Skin epidermis (tissue), 12 donors: ENCODE results near the gene BCAS3.
A peak's percentile ranks its signal among the peaks of the same experiment; 100 is the strongest.

Source experiments
- H3K27ac ChIP-seq, 21 experiments: fragments of 200-600 bp; sonication (generic) in 11 of 21; one replicate each; pipeline ENCODE4 v1.5.0; 2020; ENCODE audit warnings: mild to moderate bottlenecking in 3 of 21, inconsistent platforms in 2 of 21, moderate library complexity in 2 of 21
- H3K4me3 ChIP-seq, 7 experiments: fragments of 200-600 bp; sonication (generic) in 2 of 7; one replicate each; pipeline ENCODE4 v1.5.0; 2020; ENCODE audit warnings: inconsistent platforms in 2 of 7, mild to moderate bottlenecking in 2 of 7, moderate library complexity in 1 of 7

The BCAS3 gene

GRCh38 chr17:61073799-61074513 lies 396.3 kb downstream of the BCAS3 start:
- no peak overlapping the region for H3K4me3 ChIP-seq

GRCh38 chr17:61075988-61076387 lies 398.3 kb downstream of the BCAS3 start:
- H3K4me3 ChIP-seq: no peak overlapping the region
- no peak overlapping the region for H3K27ac ChIP-seq

More at GRCh38 chr17:61073799-61074513, 396.3 kb downstream of the BCAS3 start:
- H3K27ac ChIP-seq: no peak overlapping the region

GRCh38 chr17:61076621-61077031 lies 399.0 kb downstream of the BCAS3 start:
- no peak overlapping the region for H3K4me3 ChIP-seq
- H3K27ac ChIP-seq: no peak overlapping the region

GRCh38 chr17:61081959-61082358 lies 404.3 kb downstream of the BCAS3 start:
- H3K4me3 ChIP-seq: no peak overlapping the region
- no peak overlapping the region for H3K27ac ChIP-seq

- Histone ChIP-seq H3K4me3 (no peak overlapping the region), H3K27ac (no peak overlapping the region)
Measured at GRCh38 chr17:61084260-61084659, 406.6 kb downstream of the BCAS3 start.

- Histone ChIP-seq H3K4me3 (no peak overlapping the region), H3K27ac (no peak overlapping the region)
Measured at GRCh38 chr17:61087024-61087423, 409.4 kb downstream of the BCAS3 start.

GRCh38 chr17:61088556-61088955 lies 410.9 kb downstream of the BCAS3 start:
- Histone ChIP-seq H3K27ac (no peak overlapping the region), H3K4me3 (no peak overlapping the region)

GRCh38 chr17:61091096-61091495 lies 413.4 kb downstream of the BCAS3 start:
- no peak overlapping the region for H3K4me3 ChIP-seq
- H3K27ac ChIP-seq: no peak overlapping the region

GRCh38 chr17:61097781-61098180 lies 420.1 kb downstream of the BCAS3 start:
- Histone ChIP-seq H3K27ac (no peak overlapping the region), H3K4me3 (no peak overlapping the region)

GRCh38 chr17:61106354-61106753 lies 428.7 kb downstream of the BCAS3 start:
- H3K4me3 ChIP-seq: no peak overlapping the region
- H3K27ac ChIP-seq: no peak overlapping the region

- Histone ChIP-seq H3K4me3 (no peak overlapping the region), H3K27ac (no peak overlapping the region)
Measured at GRCh38 chr17:61116577-61116976, 438.9 kb downstream of the BCAS3 start.

- no peak overlapping the region for H3K4me3 ChIP-seq
- no peak overlapping the region for H3K27ac ChIP-seq
Measured at GRCh38 chr17:61117983-61118382, 440.3 kb downstream of the BCAS3 start.

- H3K27ac ChIP-seq: no peak overlapping the region
- H3K4me3 ChIP-seq: no peak overlapping the region
Measured at GRCh38 chr17:61118871-61119270, 441.2 kb downstream of the BCAS3 start.

GRCh38 chr17:61122326-61122913 lies 444.8 kb downstream of the BCAS3 start:
- H3K27ac ChIP-seq: no peak overlapping the region
- no peak overlapping the region for H3K4me3 ChIP-seq

- H3K4me3 ChIP-seq: no peak overlapping the region
- no peak overlapping the region for H3K27ac ChIP-seq
Measured at GRCh38 chr17:61124562-61124961, 446.9 kb downstream of the BCAS3 start.

- Histone ChIP-seq H3K4me3 (no peak overlapping the region), H3K27ac (no peak overlapping the region)
Measured at GRCh38 chr17:61126473-61127249, 449.0 kb downstream of the BCAS3 start.

GRCh38 chr17:61127960-61128359 lies 450.3 kb downstream of the BCAS3 start:
- Histone ChIP-seq H3K4me3 (no peak overlapping the region), H3K27ac (peak overlapping the region in 5 of 21 experiments; percentile 5 to 69 (median 23))

- H3K4me3 ChIP-seq: no peak overlapping the region
- peak overlapping the region in 9 of 21 experiments; percentile 13 to 69 (median 57) for H3K27ac ChIP-seq
Measured at GRCh38 chr17:61128661-61129115, 451.0 kb downstream of the BCAS3 start.

GRCh38 chr17:61129267-61130254 lies 451.9 kb downstream of the BCAS3 start:
- Histone ChIP-seq H3K27ac (peak overlapping the region in 8 of 21 experiments; percentile 13 to 69 (median 58)), H3K4me3 (no peak overlapping the region)
